GM18858 (cell line): ENCODE results near the gene GGTLC2.
"Not testable (repeated sequence)": the region's sequence is repeated elsewhere in the genome, so short reads cannot be mapped to it uniquely, and the experiment has no call there.

Experiments
- ATAC-seq: cut with Tn5 transposase; IDR thresholded peaks from one replicate; pipeline ENCODE4 v1.9.1; 2021; ENCODE audit not compliant: unreplicated experiment

Gene GGTLC2

GRCh38 chr22:22667966-22668880 lies 23.8 kb downstream of the GGTLC2 start:
- no peak for ATAC-seq

GRCh38 chr22:22669093-22669492 lies 24.7 kb downstream of the GGTLC2 start:
- ATAC-seq: no peak

- no peak for ATAC-seq
These were observed 25.8 kb downstream of the GGTLC2 start for GRCh38 chr22:22670076-22670795.

GRCh38 chr22:22671506-22671905 lies 27.1 kb downstream of the GGTLC2 start:
- ATAC-seq: no peak

GRCh38 chr22:22673099-22673498 lies 28.7 kb downstream of the GGTLC2 start:
- ATAC-seq: no peak

GRCh38 chr22:22673628-22674027 lies 29.2 kb downstream of the GGTLC2 start:
- ATAC-seq: no peak

GRCh38 chr22:22674467-22674866 lies 30.1 kb downstream of the GGTLC2 start:
- no peak for ATAC-seq

GRCh38 chr22:22678970-22679369 lies 34.6 kb downstream of the GGTLC2 start:
- no peak for ATAC-seq

- no peak for ATAC-seq
These were observed 36.0 kb downstream of the GGTLC2 start for GRCh38 chr22:22680396-22680795.

GRCh38 chr22:22681221-22681739 lies 36.9 kb downstream of the GGTLC2 start:
- no peak for ATAC-seq

GRCh38 chr22:22682196-22682595 lies 37.8 kb downstream of the GGTLC2 start:
- no peak for ATAC-seq

- ATAC-seq: no peak
These were observed 38.6 kb downstream of the GGTLC2 start for GRCh38 chr22:22682807-22683667.

- ATAC-seq: no peak
These were observed 39.4 kb downstream of the GGTLC2 start for GRCh38 chr22:22683668-22684361.

- no peak for ATAC-seq
These were observed 40.5 kb downstream of the GGTLC2 start for GRCh38 chr22:22684580-22685561.

- no peak for ATAC-seq
These were observed 41.2 kb downstream of the GGTLC2 start for GRCh38 chr22:22685586-22685985.

GRCh38 chr22:22686202-22687115 lies 42.0 kb downstream of the GGTLC2 start:
- not testable (repeated sequence) for ATAC-seq

- ATAC-seq: no peak
These were observed 43.5 kb downstream of the GGTLC2 start for GRCh38 chr22:22687638-22688500.
